Kidney (tissue), 14 donors: ENCODE measurements around the gene ELMOD3. TPM values are rescaled to one million over a fixed set of nuclear protein-coding genes. Genes with fewer than 3 reads are reported as not detected.
"Not testable (repeated sequence)": the region's sequence is repeated elsewhere in the genome, so short reads cannot be mapped to it uniquely, and the experiment has no call there.

Source experiments
- DNase-seq, 5 donors: peaks; one replicate each; pipeline ENCODE4 v3.0.0-alpha.2; 2013 to 2020
- FAIRE-seq: peaks from 2 replicates; lab custom pipeline; 2012; peaks lifted over from hg19 to GRCh38; lab: Jason Lieb, UNC
- H3K27ac ChIP-seq, 2 donors: one replicate each; pipeline ENCODE4 v1.7.0; 2013; ENCODE audit warnings: low read depth in 2 of 2, low read length in 2 of 2, inconsistent platforms in 1 of 2
- H3K27me3 ChIP-seq: one replicate; pipeline ENCODE4 v1.7.1; 2013; ENCODE audit warnings: low read length, inconsistent platforms; ENCODE audit not compliant: control insufficient read depth, insufficient read depth
- H3K36me3 ChIP-seq, 3 donors: one replicate each; pipeline versions ENCODE4 v1.7.0 to v1.7.1; 2013; ENCODE audit warnings: low read length in 3 of 3, control low read depth in 1 of 3, inconsistent platforms in 1 of 3; ENCODE audit not compliant: insufficient read depth in 3 of 3, control insufficient read depth in 2 of 3
- H3K4me1 ChIP-seq, 3 donors: one replicate each; pipeline versions ENCODE4 v1.7.0 to v1.7.1; 2013; ENCODE audit warnings: low read length in 3 of 3, inconsistent platforms in 1 of 3, low read depth in 1 of 3; ENCODE audit not compliant: control insufficient read depth in 2 of 3, insufficient read depth in 2 of 3
- H3K4me3 ChIP-seq, 3 donors: one replicate each; pipeline versions ENCODE4 v1.7.0 to v1.8.1; 2013; ENCODE audit warnings: low read length in 3 of 3, control low read depth in 1 of 3, inconsistent platforms in 1 of 3
- H3K9ac ChIP-seq, 3 donors: one replicate each; pipeline versions ENCODE4 v1.7.0 to v1.7.1; 2013; ENCODE audit warnings: low read length in 3 of 3, control low read depth in 1 of 3, inconsistent platforms in 1 of 3
- H3K9me3 ChIP-seq, 3 donors: one replicate each; pipeline versions ENCODE4 v1.7.0 to v1.7.1; 2013; ENCODE audit warnings: low read length in 3 of 3, control low read depth in 1 of 3, inconsistent platforms in 1 of 3; ENCODE audit not compliant: control insufficient read depth in 2 of 3, insufficient read depth in 1 of 3
- intact Hi-C: fragments of 100-400 bp; cut with DNase I; formaldehyde crosslinking; loops from one replicate; pipeline ENCODE4 v1.11.1; 2022
- polyA plus RNA-seq: library from polyadenylated mRNA; stranded (reverse); fragments of 350-450 nt; fragmentation: Illumina TruSeq; extraction: RNeasy Lipid Tissue Mini Kit (QIAGEN cat#74804); gene quantifications from one replicate; pipeline ENCODE4 v1.2.3, GENCODE V29; 2014; ENCODE audit warnings: low read depth, low replicate concordance; ENCODE audit not compliant: insufficient read depth
- total RNA-seq: library from RNA; stranded (reverse); fragmentation: NEBNext Ultra II Directional; extraction: Animal tissue kit (Norgen Biotek cat#: 25700); gene quantifications from one replicate; pipeline ENCODE4 v1.2.1, GENCODE V29; 2021
- TF ChIP-seq, protein P1 (sequence below): IDR thresholded peaks from 3 replicates; pipeline ENCODE4 v1.5.1; 2012; ENCODE audit warnings: mild to moderate bottlenecking, moderate library complexity, borderline replicate concordance; ENCODE audit not compliant: insufficient read depth; ENCODE audit errors: extremely low read depth
- donor health status: control.
- donor health status: control.
- donor health status: control.
- donor health status: control.
- donor health status: control.
- donor health status: DM: yes; HTN: yes; CAD: no.
- donor health status: Normal renal cell carcinoma (clear cell type).

The ELMOD3 gene
- total and polyA plus RNA-seq, 2 donors from 2014 or later, result 15.3 to 17.0 TPM

- no peak for FAIRE-seq
- H3K36me3 ChIP-seq, result peaks cover 15 to 51% (median 36%) of the 10 kb centered on the region in 3 donors
- peaks cover 4 to 25% (median 9%) of the 10 kb centered on the region in 3 donors for H3K4me1 ChIP-seq
- DNase-seq, result no peak
- no peaks in the 10 kb centered on the region for H3K27me3 ChIP-seq
- H3K9me3 ChIP-seq, result no peaks in the 10 kb centered on the region
- TF ChIP-seq, protein P1, sequence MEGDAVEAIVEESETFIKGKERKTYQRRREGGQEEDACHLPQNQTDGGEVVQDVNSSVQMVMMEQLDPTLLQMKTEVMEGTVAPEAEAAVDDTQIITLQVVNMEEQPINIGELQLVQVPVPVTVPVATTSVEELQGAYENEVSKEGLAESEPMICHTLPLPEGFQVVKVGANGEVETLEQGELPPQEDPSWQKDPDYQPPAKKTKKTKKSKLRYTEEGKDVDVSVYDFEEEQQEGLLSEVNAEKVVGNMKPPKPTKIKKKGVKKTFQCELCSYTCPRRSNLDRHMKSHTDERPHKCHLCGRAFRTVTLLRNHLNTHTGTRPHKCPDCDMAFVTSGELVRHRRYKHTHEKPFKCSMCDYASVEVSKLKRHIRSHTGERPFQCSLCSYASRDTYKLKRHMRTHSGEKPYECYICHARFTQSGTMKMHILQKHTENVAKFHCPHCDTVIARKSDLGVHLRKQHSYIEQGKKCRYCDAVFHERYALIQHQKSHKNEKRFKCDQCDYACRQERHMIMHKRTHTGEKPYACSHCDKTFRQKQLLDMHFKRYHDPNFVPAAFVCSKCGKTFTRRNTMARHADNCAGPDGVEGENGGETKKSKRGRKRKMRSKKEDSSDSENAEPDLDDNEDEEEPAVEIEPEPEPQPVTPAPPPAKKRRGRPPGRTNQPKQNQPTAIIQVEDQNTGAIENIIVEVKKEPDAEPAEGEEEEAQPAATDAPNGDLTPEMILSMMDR, result no peak
- no peak overlapping the region for H3K27ac ChIP-seq
- H3K4me3 ChIP-seq, result no peak overlapping the region
- H3K9ac ChIP-seq, result no peak overlapping the region
- intact Hi-C loops, result no loop called here
These were observed 34.8 kb upstream of the ELMOD3 start for GRCh38 chr2:85319796-85320195.

DNA sequence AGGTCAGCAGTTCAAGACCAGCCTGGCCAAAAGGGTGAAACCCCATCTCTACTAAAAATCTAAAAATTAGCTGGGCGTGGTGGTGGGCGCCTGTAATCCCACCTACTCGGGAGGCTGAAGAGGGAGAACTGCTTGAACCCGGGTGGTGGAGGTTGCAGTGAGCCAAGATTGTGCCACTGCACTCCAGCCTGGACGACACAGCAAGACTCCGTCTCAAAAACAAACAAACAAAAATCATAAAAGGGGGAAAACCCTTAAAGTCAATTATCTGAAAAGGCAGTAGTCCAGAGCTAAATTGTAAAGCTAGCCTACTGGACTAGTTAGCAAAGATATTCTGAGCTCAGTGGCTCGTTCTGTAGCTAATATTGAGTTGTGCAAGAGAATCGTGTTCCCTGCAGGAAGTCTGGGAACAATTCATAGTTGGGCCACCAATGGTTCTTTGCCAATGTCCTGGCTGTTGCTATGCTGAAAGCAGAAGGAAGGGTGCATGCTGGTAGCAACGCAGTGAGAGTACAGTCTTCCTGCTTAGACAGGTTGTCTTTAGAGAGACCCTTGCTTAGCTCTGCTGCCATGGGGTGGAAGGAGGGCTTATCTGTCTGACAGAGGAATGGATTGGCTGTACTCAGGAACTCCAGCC is 31.1 kb upstream of the ELMOD3 start:
- TF ChIP-seq, protein P1, result no peak
- no peaks in the 10 kb centered on the region for H3K9me3 ChIP-seq
- intact Hi-C loops, result no loop called here
- FAIRE-seq (no peak), DNase-seq (no peak)
- H3K36me3 ChIP-seq, result peaks cover 17 to 39% (median 30%) of the 10 kb centered on the region in 3 donors
- H3K27me3 ChIP-seq, result no peaks in the 10 kb centered on the region
- H3K9ac ChIP-seq, result no peak overlapping the region
- peak overlapping the region in 1 of 2 donors; percentile 15 for H3K27ac ChIP-seq
- H3K4me1 ChIP-seq, result peaks cover 7 to 27% (median 14%) of the 10 kb centered on the region in 3 donors
- peak overlapping the region in 1 of 3 donors; percentile 12 for H3K4me3 ChIP-seq

- Histone ChIP-seq H3K36me3 (peaks cover 17 to 35% (median 30%) of the 10 kb centered on the region in 3 donors), H3K4me1 (peaks cover 7 to 23% (median 14%) of the 10 kb centered on the region in 3 donors), H3K27ac (peak overlapping the region in 1 of 2 donors; percentile 15)
- H3K27me3 ChIP-seq, H3K4me3 ChIP-seq, intact Hi-C loops, FAIRE-seq, H3K9me3 ChIP-seq, H3K9ac ChIP-seq, DNase-seq: not testable (repeated sequence)
These were observed 30.6 kb upstream of the ELMOD3 start for GRCh38 chr2:85323988-85324367.

DNA sequence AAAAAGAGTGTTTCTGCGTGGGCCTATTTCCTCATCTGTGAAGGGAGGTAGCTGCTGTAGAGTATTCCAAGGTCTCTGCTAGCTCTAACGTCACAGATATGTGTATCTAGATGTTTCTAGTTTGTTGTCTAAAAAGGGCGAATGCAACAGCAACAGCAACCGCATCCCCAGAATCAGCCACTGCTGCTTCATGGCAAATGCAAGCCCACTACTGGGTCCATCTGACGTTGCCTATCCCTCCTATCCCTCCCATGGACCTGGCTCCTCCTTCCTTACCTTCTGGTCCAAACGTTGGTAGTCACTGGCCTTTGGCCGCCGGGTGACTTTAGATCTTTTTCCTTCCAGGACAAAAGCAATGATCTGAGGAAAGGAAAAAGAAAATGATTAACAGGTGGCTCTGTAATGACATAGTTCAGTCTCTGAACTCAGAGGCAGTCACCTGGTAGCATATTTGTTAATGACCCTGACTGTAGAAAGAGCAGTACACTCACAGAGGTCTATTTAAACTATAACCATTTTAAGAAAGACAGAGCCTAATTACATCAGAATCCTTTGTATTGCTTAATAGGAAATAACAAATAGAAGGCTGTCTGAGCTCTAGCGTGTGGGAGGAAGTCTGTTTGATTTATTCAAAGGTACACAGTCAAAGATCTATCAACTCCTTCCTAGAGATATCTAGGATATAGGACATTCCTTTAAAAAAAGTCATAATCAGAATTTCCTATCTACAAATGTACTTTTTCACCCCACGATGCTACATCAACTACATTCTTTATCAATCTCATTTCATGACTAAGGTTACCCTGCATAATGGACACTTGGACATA is 29.7 kb upstream of the ELMOD3 start:
- no peaks in the 10 kb centered on the region for H3K27me3 ChIP-seq
- peak overlapping the region; percentile 95 to 99 for H3K27ac ChIP-seq
- H3K36me3 ChIP-seq, result peaks cover 17 to 35% (median 27%) of the 10 kb centered on the region in 3 donors
- peak overlapping the region in 1 of 3 donors; percentile 81 for H3K9ac ChIP-seq
- DNase-seq (peak in 3 of 5 donors; percentile 42 to 83 (median 74)), FAIRE-seq (peak; percentile 88)
- H3K4me3 ChIP-seq, result peak overlapping the region; percentile 24 to 99 (median 81)
- H3K4me1 ChIP-seq, result peaks cover 7 to 23% (median 14%) of the 10 kb centered on the region in 3 donors
- H3K9me3 ChIP-seq, result no peaks in the 10 kb centered on the region
- TF ChIP-seq, protein P1, result no peak
- intact Hi-C loops, result no loop called here
